ENCODE measurements around the gene CBR1.

DNA sequence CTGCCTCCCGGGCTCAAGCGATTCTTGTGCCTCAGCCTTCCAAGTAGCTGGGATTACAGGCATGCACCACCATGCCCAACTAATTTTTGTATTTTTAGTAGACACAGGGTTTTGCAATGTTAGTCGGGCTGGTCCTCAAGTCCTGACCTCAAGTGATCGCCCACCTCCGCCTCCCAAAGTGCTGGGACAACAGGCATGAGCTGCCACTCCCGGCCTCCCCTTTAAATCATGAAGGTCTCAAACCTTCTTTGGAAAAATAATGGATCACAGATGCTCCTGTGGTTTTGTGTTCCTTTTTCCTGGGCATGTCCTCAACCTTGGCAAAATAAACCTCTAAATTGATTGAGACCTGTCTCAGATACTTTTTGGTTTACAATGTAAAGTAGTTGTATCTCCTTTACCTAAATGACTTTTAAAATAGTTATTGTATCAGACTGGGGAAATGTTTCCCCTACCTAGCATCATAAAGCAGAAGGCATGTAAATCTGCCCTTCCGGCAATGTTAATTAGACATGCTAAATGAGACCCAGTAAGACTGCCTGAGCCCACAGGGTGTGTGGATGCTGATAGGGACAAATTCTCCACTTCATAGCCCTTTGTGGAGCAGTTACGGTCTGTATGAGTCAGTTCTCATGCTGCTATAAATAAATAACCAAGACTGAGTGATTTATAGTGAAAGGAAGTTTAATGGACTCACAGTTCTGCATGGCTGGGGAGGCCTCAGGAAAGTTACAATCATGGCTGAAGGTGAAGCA, 27.8 kb downstream of the CBR1 start:
- TF ChIP-seq, protein P1, sequence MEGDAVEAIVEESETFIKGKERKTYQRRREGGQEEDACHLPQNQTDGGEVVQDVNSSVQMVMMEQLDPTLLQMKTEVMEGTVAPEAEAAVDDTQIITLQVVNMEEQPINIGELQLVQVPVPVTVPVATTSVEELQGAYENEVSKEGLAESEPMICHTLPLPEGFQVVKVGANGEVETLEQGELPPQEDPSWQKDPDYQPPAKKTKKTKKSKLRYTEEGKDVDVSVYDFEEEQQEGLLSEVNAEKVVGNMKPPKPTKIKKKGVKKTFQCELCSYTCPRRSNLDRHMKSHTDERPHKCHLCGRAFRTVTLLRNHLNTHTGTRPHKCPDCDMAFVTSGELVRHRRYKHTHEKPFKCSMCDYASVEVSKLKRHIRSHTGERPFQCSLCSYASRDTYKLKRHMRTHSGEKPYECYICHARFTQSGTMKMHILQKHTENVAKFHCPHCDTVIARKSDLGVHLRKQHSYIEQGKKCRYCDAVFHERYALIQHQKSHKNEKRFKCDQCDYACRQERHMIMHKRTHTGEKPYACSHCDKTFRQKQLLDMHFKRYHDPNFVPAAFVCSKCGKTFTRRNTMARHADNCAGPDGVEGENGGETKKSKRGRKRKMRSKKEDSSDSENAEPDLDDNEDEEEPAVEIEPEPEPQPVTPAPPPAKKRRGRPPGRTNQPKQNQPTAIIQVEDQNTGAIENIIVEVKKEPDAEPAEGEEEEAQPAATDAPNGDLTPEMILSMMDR (IDR thresholded peaks at IDR 0.05; ENCODE audit: low read length), result no peak
- no peak for TF ChIP-seq EZH2phosphoT487 (IDR thresholded peaks at IDR 0.05; ENCODE audit: low read length)
- TF ChIP-seq EZH2 (optimal IDR thresholded peaks at IDR 0.05; ENCODE audit: low read depth, low read length), result no peak

All from MM.1S (cell line).